Kidney glomerular epithelial cell (primary cell): ENCODE measurements around the gene SUCLA2.
"Not testable (repeated sequence)": the region's sequence is repeated elsewhere in the genome, so short reads cannot be mapped to it uniquely, and the experiment has no call there.

Source experiments
- DNase-seq: peaks from one replicate; lab custom pipeline; 2025; lab: John Stamatoyannopoulos, UW

Gene SUCLA2

GRCh38 chr13:47991859-47992258, 9.2 kb downstream of the SUCLA2 start:
- no peak for DNase-seq

GRCh38 chr13:47990920-47991466, 10.1 kb downstream of the SUCLA2 start:
- DNase-seq, result no peak

- DNase-seq, result no peak
Measured at GRCh38 chr13:47990427-47990826, 10.6 kb downstream of the SUCLA2 start.

GRCh38 chr13:47983070-47983469, 18.0 kb downstream of the SUCLA2 start:
- no peak for DNase-seq

- DNase-seq, result no peak
Measured at GRCh38 chr13:47976325-47976724, 24.7 kb downstream of the SUCLA2 start.

GRCh38 chr13:47964863-47965262, 36.2 kb downstream of the SUCLA2 start:
- no peak for DNase-seq

- DNase-seq, result no peak
Measured at GRCh38 chr13:47962237-47962636, 38.8 kb downstream of the SUCLA2 start.

GRCh38 chr13:47959468-47960247, 41.4 kb downstream of the SUCLA2 start:
- DNase-seq, result no peak

- DNase-seq, result no peak
Measured at GRCh38 chr13:47957073-47957472, 44.0 kb downstream of the SUCLA2 start.

GRCh38 chr13:47955836-47956235, 45.2 kb downstream of the SUCLA2 start:
- no peak for DNase-seq

GRCh38 chr13:47949799-47950198, 51.3 kb downstream of the SUCLA2 start:
- no peak for DNase-seq

GRCh38 chr13:47945738-47946137, 55.3 kb downstream of the SUCLA2 start:
- peak; percentile 92 for DNase-seq

GRCh38 chr13:47945146-47945545, 55.9 kb downstream of the SUCLA2 start:
- not testable (repeated sequence) for DNase-seq

GRCh38 chr13:47934371-47934770, 66.7 kb downstream of the SUCLA2 start:
- peak; percentile 54 for DNase-seq

- DNase-seq, result peak; percentile 5
Measured at GRCh38 chr13:47932950-47933923, 67.8 kb downstream of the SUCLA2 start.

- DNase-seq, result no peak
Measured at GRCh38 chr13:47930649-47931165, 70.4 kb downstream of the SUCLA2 start.

GRCh38 chr13:47929156-47929555, 71.9 kb downstream of the SUCLA2 start:
- no peak for DNase-seq

GRCh38 chr13:47917022-47917574, 84.0 kb downstream of the SUCLA2 start:
- no peak for DNase-seq

GRCh38 chr13:47908197-47908902, 92.7 kb downstream of the SUCLA2 start:
- peak; percentile 67 for DNase-seq

GRCh38 chr13:47904891-47905290, 96.2 kb downstream of the SUCLA2 start:
- no peak for DNase-seq

- no peak for DNase-seq
Measured at GRCh38 chr13:47904241-47904640, 96.8 kb downstream of the SUCLA2 start.
